Right renal cortex interstitium (tissue), 3 donors: ENCODE measurements around the gene RAD51B. TPM values are rescaled to one million over a fixed set of nuclear protein-coding genes. Genes with fewer than 3 reads are reported as not detected.
"Not testable (repeated sequence)": the region's sequence is repeated elsewhere in the genome, so short reads cannot be mapped to it uniquely, and the experiment has no call there.

Experiments used
- DNase-seq, 3 donors: peaks; one replicate each; pipeline ENCODE4 v3.0.0-alpha.2; 2013; ENCODE audit warnings: low read depth in 3 of 3, low spot score in 2 of 3
- polyA plus RNA-seq, 3 donors: library from polyadenylated mRNA; unstranded; fragments of 120-200 nt; gene quantifications; one replicate each; pipeline ENCODE4 v1.2.1, GENCODE V29; 2013; ENCODE audit not compliant: insufficient read length in 3 of 3

Gene RAD51B
- polyA plus RNA-seq, 3 donors, result 11.3 to 11.9 (median 11.6) TPM

- DNase-seq, result no peak
Measured at GRCh38 chr14:68164711-68165113, 345.1 kb downstream of the RAD51B start.

- DNase-seq, result no peak
Measured at GRCh38 chr14:68165274-68165843, 345.8 kb downstream of the RAD51B start.

- no peak for DNase-seq
Measured at GRCh38 chr14:68166731-68167382, 347.3 kb downstream of the RAD51B start.

GRCh38 chr14:68167383-68168087, 348.0 kb downstream of the RAD51B start:
- DNase-seq, result no peak

GRCh38 chr14:68168460-68169109, 349.0 kb downstream of the RAD51B start:
- no peak for DNase-seq

- no peak for DNase-seq
Measured at GRCh38 chr14:68172216-68172615, 352.6 kb downstream of the RAD51B start.

- no peak for DNase-seq
Measured at GRCh38 chr14:68172627-68173026, 353.0 kb downstream of the RAD51B start.

- DNase-seq, result no peak
Measured at GRCh38 chr14:68173227-68173972, 353.8 kb downstream of the RAD51B start.

- no peak for DNase-seq
Measured at GRCh38 chr14:68174446-68174845, 354.9 kb downstream of the RAD51B start.

- no peak for DNase-seq
Measured at GRCh38 chr14:68176687-68177086, 357.1 kb downstream of the RAD51B start.

- no peak for DNase-seq
Measured at GRCh38 chr14:68177728-68178127, 358.1 kb downstream of the RAD51B start.

- no peak for DNase-seq
Measured at GRCh38 chr14:68178282-68178681, 358.7 kb downstream of the RAD51B start.

GRCh38 chr14:68181519-68182326, 362.1 kb downstream of the RAD51B start:
- DNase-seq, result no peak

GRCh38 chr14:68182492-68182891, 362.9 kb downstream of the RAD51B start:
- no peak for DNase-seq

- not testable (repeated sequence) for DNase-seq
Measured at GRCh38 chr14:68186500-68187276, 367.1 kb downstream of the RAD51B start.

GRCh38 chr14:68188174-68188573, 368.6 kb downstream of the RAD51B start:
- DNase-seq, result no peak

GRCh38 chr14:68190032-68190431, 370.5 kb downstream of the RAD51B start:
- no peak for DNase-seq

GRCh38 chr14:68191567-68192321, 372.2 kb downstream of the RAD51B start:
- no peak for DNase-seq
